GM23338 (cell line): ENCODE results near the gene ASB8. TPM values are rescaled to one million over a fixed set of nuclear protein-coding genes. Genes with fewer than 3 reads are reported as not detected.

Source experiments
- ATAC-seq: fragments of 200-7000 bp; cut with Tn5 transposase; 3 replicates; pipeline ENCODE4 v1.9.1; 2020
- DNase-seq: peaks from one replicate; pipeline ENCODE4 v3.0.0-alpha.2; 2015; ENCODE audit warnings: low spot score
- H2AFZ ChIP-seq: fragments of 200-600 bp; sonication (generic); 2 replicates; pipeline ENCODE4 v1.8.0; 2016; ENCODE audit warnings: antibody characterized with exemption, mild to moderate bottlenecking, moderate library complexity
- H3F3A ChIP-seq: fragments of 200-600 bp; sonication (generic); replicated peaks from 2 replicates; pipeline ENCODE4 v1.8.0; 2017; ENCODE audit warnings: antibody characterized with exemption, mixed run types, low read depth
- H3K27ac ChIP-seq: fragments of 200-600 bp; sonication (generic); 2 replicates; pipeline ENCODE4 v1.6.1; 2016; ENCODE audit warnings: low read depth
- H3K27me3 ChIP-seq: fragments of 200-600 bp; sonication (generic); 2 replicates; pipeline ENCODE4 v1.8.0; 2016; ENCODE audit warnings: mild to moderate bottlenecking, mixed run types, moderate library complexity; ENCODE audit not compliant: insufficient read depth
- H3K36me3 ChIP-seq: fragments of 200-600 bp; sonication (generic); 2 replicates; pipeline ENCODE4 v1.8.0; 2016; ENCODE audit warnings: mild to moderate bottlenecking; ENCODE audit not compliant: insufficient read depth
- H3K4me1 ChIP-seq: fragments of 200-600 bp; sonication (generic); 2 replicates; pipeline ENCODE4 v1.8.0; 2016; ENCODE audit warnings: mild to moderate bottlenecking, moderate library complexity; ENCODE audit not compliant: insufficient read depth
- H3K4me2 ChIP-seq: fragments of 200-600 bp; sonication (generic); 2 replicates; pipeline ENCODE4 v1.7.1; 2017; ENCODE audit warnings: mixed run types
- H3K4me3 ChIP-seq: fragments of 200-600 bp; sonication (generic); 2 replicates; pipeline ENCODE4 v1.6.1; 2016; ENCODE audit warnings: mixed run types
- H3K79me2 ChIP-seq: fragments of 200-600 bp; sonication (generic); replicated peaks from 2 replicates; pipeline ENCODE4 v1.8.0; 2017; ENCODE audit warnings: mild to moderate bottlenecking; ENCODE audit not compliant: insufficient read depth
- H3K9me2 ChIP-seq: fragments of 200-600 bp; sonication (generic); 2 replicates; pipeline ENCODE4 v1.8.0; 2017; ENCODE audit not compliant: insufficient read depth
- H4K20me1 ChIP-seq: fragments of 200-600 bp; sonication (generic); replicated peaks from 2 replicates; pipeline ENCODE4 v1.8.0; 2017; ENCODE audit warnings: mild to moderate bottlenecking; ENCODE audit not compliant: insufficient read depth
- H3K27ac Mint-ChIP-seq: 2 replicates; pipeline ENCODE4 v1.8.0; 2020; ENCODE audit warnings: inconsistent platforms, mild to moderate bottlenecking, moderate library complexity, mixed read lengths
- H3K27me3 Mint-ChIP-seq: 3 replicates; pipeline ENCODE4 v1.8.0; 2022; ENCODE audit warnings: low read depth, mild to moderate bottlenecking, moderate library complexity, mixed read lengths, inconsistent platforms; ENCODE audit not compliant: insufficient read depth, poor library complexity
- H3K36me3 Mint-ChIP-seq: 3 replicates; pipeline ENCODE4 v1.8.0; 2021; ENCODE audit warnings: low read depth, mild to moderate bottlenecking, inconsistent platforms, moderate library complexity, mixed read lengths
- H3K4me1 Mint-ChIP-seq: 3 replicates; pipeline ENCODE4 v1.8.0; 2020; ENCODE audit warnings: mild to moderate bottlenecking, inconsistent platforms, mixed read lengths
- H3K4me3 Mint-ChIP-seq: 3 replicates; pipeline ENCODE4 v1.8.0; 2021; ENCODE audit warnings: moderate library complexity, mild to moderate bottlenecking, inconsistent platforms, mixed read lengths
- H3K9me3 Mint-ChIP-seq: 3 replicates; pipeline ENCODE4 v1.8.0; 2020; ENCODE audit warnings: moderate library complexity, mild to moderate bottlenecking, inconsistent platforms, mixed read lengths
- NANOG ChIP-seq: IDR thresholded peaks from 2 replicates; pipeline ENCODE4 v1.6.1; 2016; ENCODE audit warnings: antibody characterized with exemption, borderline replicate concordance
- STAT1 ChIP-seq: IDR thresholded peaks from one replicate; pipeline ENCODE4 v1.6.1; 2016; ENCODE audit warnings: antibody characterized with exemption; ENCODE audit not compliant: unreplicated experiment
- polyA plus RNA-seq: library from polyadenylated mRNA; unstranded; fragments of >200 nt; fragmentation: Nextera tagmentation; extraction: Ambion mirVana; gene quantifications from 2 replicates; pipeline ENCODE4 v1.2.1, GENCODE V29; 2016
- total RNA-seq: library from RNA; depleted of rRNA; stranded (reverse); fragments of >200 nt; shearing (Covaris generic); gene quantifications from 2 replicates; pipeline ENCODE4 v1.2.3, GENCODE V29; 2014
- TF ChIP-seq, protein P1 (sequence below): fragments of 250-450 bp; sonication (Bioruptor Pico); IDR thresholded peaks from 2 replicates; pipeline ENCODE4 v1.5.0; 2020; ENCODE audit warnings: mild to moderate bottlenecking, moderate library complexity
- TF ChIP-seq, protein P2 (sequence below), 2 experiments: fragments of 200-600 bp in 1 of 2; sonication (generic) in 1 of 2; conservative IDR thresholded peaks; 2 replicates each; pipeline versions ENCODE4 v1.5.1 to v1.6.1; 2016 to 2017; ENCODE audit warnings: antibody characterized with exemption in 2 of 2, low read depth in 2 of 2, mild to moderate bottlenecking in 2 of 2, moderate library complexity in 1 of 2
- TF ChIP-seq, protein P3 (sequence below): IDR thresholded peaks from 2 replicates; pipeline ENCODE4 v1.6.1; 2016; ENCODE audit warnings: antibody characterized with exemption

ASB8 gene
- total and polyA plus RNA-seq, 2 experiments from 2014 or later = 5.4 to 8.4 TPM

DNA sequence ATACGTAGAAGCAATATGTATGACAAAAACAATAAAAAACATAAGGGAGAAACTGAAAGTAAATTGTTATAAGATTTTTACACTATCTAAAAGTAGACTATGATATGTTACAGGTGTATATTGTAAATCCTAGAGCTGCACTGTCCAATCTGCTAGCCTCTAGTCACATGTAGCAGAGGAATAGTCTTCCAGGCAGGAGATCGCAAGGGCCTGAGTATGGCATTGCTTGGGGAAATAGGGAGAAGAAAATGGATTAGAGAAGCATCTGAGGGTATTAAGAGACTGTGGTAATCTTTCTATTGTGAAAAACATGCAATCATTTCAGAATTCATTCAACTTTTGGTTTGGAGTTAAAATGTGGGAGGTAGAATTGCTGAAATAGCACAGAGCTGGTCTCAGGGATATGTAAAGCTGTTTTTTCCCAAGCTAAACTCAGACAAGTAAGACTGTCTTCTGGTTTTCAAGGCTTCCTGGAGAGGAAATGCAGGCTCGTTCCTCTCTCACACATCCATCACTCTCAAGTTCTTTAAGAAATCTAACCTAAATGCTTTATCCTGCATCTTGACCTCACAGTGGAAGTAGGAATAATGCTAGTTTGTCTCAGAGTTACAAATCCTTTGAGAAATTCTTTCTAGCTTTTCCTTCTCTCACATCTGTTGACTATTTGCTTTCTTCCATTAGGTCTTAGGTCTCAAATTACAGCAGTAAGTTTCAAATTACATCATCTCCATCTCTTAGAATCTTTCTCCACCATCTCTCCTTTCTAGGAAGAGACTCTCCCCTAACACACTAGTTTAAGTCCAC, 18.5 kb upstream of the ASB8 start (continued):
- TF ChIP-seq, protein P1, sequence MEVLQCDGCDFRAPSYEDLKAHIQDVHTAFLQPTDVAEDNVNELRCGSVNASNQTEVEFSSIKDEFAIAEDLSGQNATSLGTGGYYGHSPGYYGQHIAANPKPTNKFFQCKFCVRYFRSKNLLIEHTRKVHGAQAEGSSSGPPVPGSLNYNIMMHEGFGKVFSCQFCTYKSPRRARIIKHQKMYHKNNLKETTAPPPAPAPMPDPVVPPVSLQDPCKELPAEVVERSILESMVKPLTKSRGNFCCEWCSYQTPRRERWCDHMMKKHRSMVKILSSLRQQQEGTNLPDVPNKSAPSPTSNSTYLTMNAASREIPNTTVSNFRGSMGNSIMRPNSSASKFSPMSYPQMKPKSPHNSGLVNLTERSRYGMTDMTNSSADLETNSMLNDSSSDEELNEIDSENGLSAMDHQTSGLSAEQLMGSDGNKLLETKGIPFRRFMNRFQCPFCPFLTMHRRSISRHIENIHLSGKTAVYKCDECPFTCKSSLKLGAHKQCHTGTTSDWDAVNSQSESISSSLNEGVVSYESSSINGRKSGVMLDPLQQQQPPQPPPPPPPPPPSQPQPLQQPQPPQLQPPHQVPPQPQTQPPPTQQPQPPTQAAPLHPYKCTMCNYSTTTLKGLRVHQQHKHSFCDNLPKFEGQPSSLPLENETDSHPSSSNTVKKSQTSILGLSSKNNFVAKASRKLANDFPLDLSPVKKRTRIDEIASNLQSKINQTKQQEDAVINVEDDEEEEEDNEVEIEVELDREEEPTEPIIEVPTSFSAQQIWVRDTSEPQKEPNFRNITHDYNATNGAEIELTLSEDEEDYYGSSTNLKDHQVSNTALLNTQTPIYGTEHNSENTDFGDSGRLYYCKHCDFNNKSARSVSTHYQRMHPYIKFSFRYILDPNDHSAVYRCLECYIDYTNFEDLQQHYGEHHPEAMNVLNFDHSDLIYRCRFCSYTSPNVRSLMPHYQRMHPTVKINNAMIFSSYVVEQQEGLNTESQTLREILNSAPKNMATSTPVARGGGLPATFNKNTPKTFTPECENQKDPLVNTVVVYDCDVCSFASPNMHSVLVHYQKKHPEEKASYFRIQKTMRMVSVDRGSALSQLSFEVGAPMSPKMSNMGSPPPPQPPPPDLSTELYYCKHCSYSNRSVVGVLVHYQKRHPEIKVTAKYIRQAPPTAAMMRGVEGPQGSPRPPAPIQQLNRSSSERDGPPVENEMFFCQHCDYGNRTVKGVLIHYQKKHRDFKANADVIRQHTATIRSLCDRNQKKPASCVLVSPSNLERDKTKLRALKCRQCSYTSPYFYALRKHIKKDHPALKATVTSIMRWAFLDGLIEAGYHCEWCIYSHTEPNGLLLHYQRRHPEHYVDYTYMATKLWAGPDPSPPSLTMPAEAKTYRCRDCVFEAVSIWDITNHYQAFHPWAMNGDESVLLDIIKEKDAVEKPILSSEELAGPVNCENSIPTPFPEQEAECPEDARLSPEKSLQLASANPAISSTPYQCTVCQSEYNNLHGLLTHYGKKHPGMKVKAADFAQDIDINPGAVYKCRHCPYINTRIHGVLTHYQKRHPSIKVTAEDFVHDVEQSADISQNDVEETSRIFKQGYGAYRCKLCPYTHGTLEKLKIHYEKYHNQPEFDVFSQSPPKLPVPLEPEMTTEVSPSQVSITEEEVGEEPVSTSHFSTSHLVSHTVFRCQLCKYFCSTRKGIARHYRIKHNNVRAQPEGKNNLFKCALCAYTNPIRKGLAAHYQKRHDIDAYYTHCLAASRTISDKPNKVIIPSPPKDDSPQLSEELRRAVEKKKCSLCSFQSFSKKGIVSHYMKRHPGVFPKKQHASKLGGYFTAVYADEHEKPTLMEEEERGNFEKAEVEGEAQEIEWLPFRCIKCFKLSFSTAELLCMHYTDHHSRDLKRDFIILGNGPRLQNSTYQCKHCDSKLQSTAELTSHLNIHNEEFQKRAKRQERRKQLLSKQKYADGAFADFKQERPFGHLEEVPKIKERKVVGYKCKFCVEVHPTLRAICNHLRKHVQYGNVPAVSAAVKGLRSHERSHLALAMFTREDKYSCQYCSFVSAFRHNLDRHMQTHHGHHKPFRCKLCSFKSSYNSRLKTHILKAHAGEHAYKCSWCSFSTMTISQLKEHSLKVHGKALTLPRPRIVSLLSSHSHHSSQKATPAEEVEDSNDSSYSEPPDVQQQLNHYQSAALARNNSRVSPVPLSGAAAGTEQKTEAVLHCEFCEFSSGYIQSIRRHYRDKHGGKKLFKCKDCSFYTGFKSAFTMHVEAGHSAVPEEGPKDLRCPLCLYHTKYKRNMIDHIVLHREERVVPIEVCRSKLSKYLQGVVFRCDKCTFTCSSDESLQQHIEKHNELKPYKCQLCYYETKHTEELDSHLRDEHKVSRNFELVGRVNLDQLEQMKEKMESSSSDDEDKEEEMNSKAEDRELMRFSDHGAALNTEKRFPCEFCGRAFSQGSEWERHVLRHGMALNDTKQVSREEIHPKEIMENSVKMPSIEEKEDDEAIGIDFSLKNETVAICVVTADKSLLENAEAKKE (CRISPR knock-in tag) = no peak
- TF ChIP-seq, protein P2, sequence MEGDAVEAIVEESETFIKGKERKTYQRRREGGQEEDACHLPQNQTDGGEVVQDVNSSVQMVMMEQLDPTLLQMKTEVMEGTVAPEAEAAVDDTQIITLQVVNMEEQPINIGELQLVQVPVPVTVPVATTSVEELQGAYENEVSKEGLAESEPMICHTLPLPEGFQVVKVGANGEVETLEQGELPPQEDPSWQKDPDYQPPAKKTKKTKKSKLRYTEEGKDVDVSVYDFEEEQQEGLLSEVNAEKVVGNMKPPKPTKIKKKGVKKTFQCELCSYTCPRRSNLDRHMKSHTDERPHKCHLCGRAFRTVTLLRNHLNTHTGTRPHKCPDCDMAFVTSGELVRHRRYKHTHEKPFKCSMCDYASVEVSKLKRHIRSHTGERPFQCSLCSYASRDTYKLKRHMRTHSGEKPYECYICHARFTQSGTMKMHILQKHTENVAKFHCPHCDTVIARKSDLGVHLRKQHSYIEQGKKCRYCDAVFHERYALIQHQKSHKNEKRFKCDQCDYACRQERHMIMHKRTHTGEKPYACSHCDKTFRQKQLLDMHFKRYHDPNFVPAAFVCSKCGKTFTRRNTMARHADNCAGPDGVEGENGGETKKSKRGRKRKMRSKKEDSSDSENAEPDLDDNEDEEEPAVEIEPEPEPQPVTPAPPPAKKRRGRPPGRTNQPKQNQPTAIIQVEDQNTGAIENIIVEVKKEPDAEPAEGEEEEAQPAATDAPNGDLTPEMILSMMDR (conservative IDR thresholded peaks at IDR 0.05; ENCODE audit: low read depth in 2 of 2) = no peak

DNA sequence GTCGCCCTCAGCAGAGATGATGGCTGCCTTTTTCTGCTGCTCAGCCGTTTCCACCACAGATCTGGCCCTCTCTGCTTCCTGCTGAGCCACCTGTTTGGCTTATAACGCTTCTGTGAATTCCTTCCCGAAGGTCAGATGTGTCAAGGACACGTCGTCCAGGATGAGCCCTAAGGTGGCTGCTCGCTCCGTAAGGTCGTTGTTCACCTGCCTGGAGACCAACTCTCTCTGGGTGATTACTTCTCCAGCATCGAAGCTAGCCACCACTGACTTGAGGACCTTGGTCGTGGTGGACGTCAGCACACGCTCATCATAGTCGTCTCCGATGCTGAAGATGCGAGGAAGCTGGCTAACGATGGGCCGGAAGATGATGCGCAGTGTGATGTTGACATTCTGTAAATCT, 11.7 kb upstream of the ASB8 start:
- DNase-seq (no peak), ATAC-seq (no peak)
- H3K36me3 ChIP-seq = no peaks in the 10 kb centered on the region
- H3K27ac ChIP-seq = no peak overlapping the region
- no peaks in the 10 kb centered on the region for H3K27me3 ChIP-seq
- no peaks in the 10 kb centered on the region for H4K20me1 ChIP-seq
- Mint-ChIP-seq H3K27ac (no peak overlapping the region), H3K4me1 (no peaks in the 10 kb centered on the region), H3K4me3 (no peak overlapping the region), H3K9me3 (no peaks in the 10 kb centered on the region), H3K36me3 (no peaks in the 10 kb centered on the region), H3K27me3 (no peaks in the 10 kb centered on the region)
- no peak overlapping the region for H3K4me3 ChIP-seq
- H3K4me2 ChIP-seq = no peak overlapping the region
- TF ChIP-seq, protein P3, sequence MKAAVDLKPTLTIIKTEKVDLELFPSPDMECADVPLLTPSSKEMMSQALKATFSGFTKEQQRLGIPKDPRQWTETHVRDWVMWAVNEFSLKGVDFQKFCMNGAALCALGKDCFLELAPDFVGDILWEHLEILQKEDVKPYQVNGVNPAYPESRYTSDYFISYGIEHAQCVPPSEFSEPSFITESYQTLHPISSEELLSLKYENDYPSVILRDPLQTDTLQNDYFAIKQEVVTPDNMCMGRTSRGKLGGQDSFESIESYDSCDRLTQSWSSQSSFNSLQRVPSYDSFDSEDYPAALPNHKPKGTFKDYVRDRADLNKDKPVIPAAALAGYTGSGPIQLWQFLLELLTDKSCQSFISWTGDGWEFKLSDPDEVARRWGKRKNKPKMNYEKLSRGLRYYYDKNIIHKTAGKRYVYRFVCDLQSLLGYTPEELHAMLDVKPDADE = no peak
- TF ChIP-seq NANOG (no peak), STAT1 (no peak)
- H3F3A ChIP-seq = no peaks in the 10 kb centered on the region
- H2AFZ ChIP-seq = no peak overlapping the region
- no peaks in the 10 kb centered on the region for H3K9me2 ChIP-seq
- no peaks in the 10 kb centered on the region for H3K4me1 ChIP-seq
- H3K79me2 ChIP-seq = no peaks in the 10 kb centered on the region
